CD4-positive, CD25-positive, alpha-beta regulatory T cell (primary cell): ENCODE measurements around the gene NPFFR1. TPM values are rescaled to one million over a fixed set of nuclear protein-coding genes. Genes with fewer than 3 reads are reported as not detected.

Experiments used
- ATAC-seq, 2 donors: fragments of 150-1000 bp; cut with Tn5 transposase; one replicate each; pipeline ENCODE4 v1.10.0; 2021; ENCODE audit warnings: low read depth in 2 of 2, moderate number of reproducible peaks in 2 of 2, moderate library complexity in 1 of 2
- DNase-seq, 3 donors: peaks; one replicate each; pipeline versions ENCODE4 v3.0.0 to v3.0.0-alpha.2; 2012 to 2022; ENCODE audit warnings: mixed read lengths in 1 of 3
- H3K27ac ChIP-seq: one replicate; pipeline ENCODE4 v1.7.0; 2013; ENCODE audit warnings: mild to moderate bottlenecking, low read length; ENCODE audit not compliant: insufficient read depth, poor library complexity, severe bottlenecking
- H3K27me3 ChIP-seq: one replicate; pipeline ENCODE4 v1.7.0; 2013; ENCODE audit warnings: low read length; ENCODE audit not compliant: control insufficient read depth, insufficient read depth
- H3K36me3 ChIP-seq: one replicate; pipeline ENCODE4 v1.7.0; 2013; ENCODE audit warnings: mild to moderate bottlenecking, low read length, moderate library complexity; ENCODE audit not compliant: control insufficient read depth, insufficient read depth
- H3K4me1 ChIP-seq: 2 replicates; pipeline ENCODE4 v1.7.0; 2013; ENCODE audit warnings: mild to moderate bottlenecking, low read length; ENCODE audit not compliant: insufficient read depth, control insufficient read depth, poor library complexity, severe bottlenecking
- H3K4me3 ChIP-seq: one replicate; pipeline ENCODE4 v1.7.0; 2013; ENCODE audit warnings: low read depth, mild to moderate bottlenecking, low read length, moderate library complexity
- H3K9me3 ChIP-seq, 2 experiments: 1 replicate in 1 of 2; 2 replicates in 1 of 2; pipeline ENCODE4 v1.7.0; 2013; ENCODE audit warnings: low read length in 2 of 2, mild to moderate bottlenecking in 1 of 2, moderate library complexity in 1 of 2; ENCODE audit not compliant: control insufficient read depth in 2 of 2
- H3K27ac Mint-ChIP-seq, 3 donors: one replicate each; pipeline ENCODE4 v1.8.0; 2020 to 2022; ENCODE audit warnings: mild to moderate bottlenecking in 3 of 3, mixed read lengths in 3 of 3, moderate library complexity in 2 of 3
- H3K27me3 Mint-ChIP-seq: one replicate; pipeline ENCODE4 v1.8.0; 2022; ENCODE audit warnings: mild to moderate bottlenecking, mixed read lengths
- H3K36me3 Mint-ChIP-seq: one replicate; pipeline ENCODE4 v1.8.0; 2020; ENCODE audit warnings: mixed read lengths
- H3K4me1 Mint-ChIP-seq, 4 donors: one replicate each; pipeline ENCODE4 v1.8.0; 2020 to 2022; ENCODE audit warnings: mixed read lengths in 4 of 4, mild to moderate bottlenecking in 1 of 4
- H3K4me3 Mint-ChIP-seq, 4 donors: one replicate each; pipeline ENCODE4 v1.8.0; 2020 to 2022; ENCODE audit warnings: mild to moderate bottlenecking in 4 of 4, mixed read lengths in 4 of 4, moderate library complexity in 3 of 4
- H3K9me3 Mint-ChIP-seq, 7 donors: one replicate each; pipeline ENCODE4 v1.8.0; 2020 to 2022; ENCODE audit warnings: mixed read lengths in 7 of 7, mild to moderate bottlenecking in 3 of 7, moderate library complexity in 2 of 7
- polyA plus RNA-seq, 4 donors: library from polyadenylated mRNA; unstranded; fragments of 300-500 nt; fragmentation: Illumina TruSeq; gene quantifications; one replicate each; pipeline ENCODE4 v1.2.3, GENCODE V29; 2021
- total RNA-seq: library from RNA; stranded (reverse); gene quantifications from one replicate; pipeline ENCODE4 v1.2.3, GENCODE V29; 2022

The NPFFR1 gene
- total and polyA plus RNA-seq, 5 donors from 2014 or later = not detected

- Histone ChIP-seq H3K27me3 (peaks cover 28% of the 10 kb centered on the region), H3K27ac (no peak overlapping the region), H3K4me1 (no peaks in the 10 kb centered on the region), H3K4me3 (no peak overlapping the region), H3K9me3 (peaks cover 3 to 4% of the 10 kb centered on the region in 2 experiments), H3K36me3 (no peaks in the 10 kb centered on the region)
- DNase-seq (no peak), ATAC-seq (no peak)
- peaks cover 57% of the 10 kb centered on the region for H3K27me3 Mint-ChIP-seq
- no peak overlapping the region for H3K27ac Mint-ChIP-seq
- no peaks in the 10 kb centered on the region for H3K36me3 Mint-ChIP-seq
- peaks cover 0 to 6% (median 3%) of the 10 kb centered on the region in 7 donors for H3K9me3 Mint-ChIP-seq
- H3K4me1 Mint-ChIP-seq = peaks cover 0 to 2% (median 0%) of the 10 kb centered on the region in 4 donors
- H3K4me3 Mint-ChIP-seq = no peak overlapping the region
These were observed 2.2 kb downstream of the NPFFR1 start for GRCh38 chr10:70281609-70282008.

GRCh38 chr10:70280099-70280498, 3.7 kb downstream of the NPFFR1 start:
- Mint-ChIP-seq H3K27me3 (peaks cover 45% of the 10 kb centered on the region), H3K4me3 (no peak overlapping the region), H3K27ac (no peak overlapping the region), H3K4me1 (peaks cover 0 to 2% (median 0%) of the 10 kb centered on the region in 4 donors), H3K9me3 (peaks cover 0 to 6% (median 0%) of the 10 kb centered on the region in 7 donors), H3K36me3 (no peaks in the 10 kb centered on the region)
- no peak for DNase-seq
- no peaks in the 10 kb centered on the region for H3K36me3 ChIP-seq
- H3K27me3 ChIP-seq = peaks cover 20% of the 10 kb centered on the region
- H3K4me3 ChIP-seq = no peak overlapping the region
- no peaks in the 10 kb centered on the region for H3K4me1 ChIP-seq
- no peak for ATAC-seq
- H3K27ac ChIP-seq = no peak overlapping the region
- peaks cover 3 to 4% of the 10 kb centered on the region in 2 experiments for H3K9me3 ChIP-seq

GRCh38 chr10:70277396-70278030, 6.3 kb downstream of the NPFFR1 start:
- Mint-ChIP-seq H3K27me3 (peaks cover 24% of the 10 kb centered on the region), H3K4me3 (no peak overlapping the region), H3K9me3 (peaks cover 0 to 2% (median 0%) of the 10 kb centered on the region in 7 donors), H3K27ac (no peak overlapping the region), H3K4me1 (peaks cover 0 to 7% (median 5%) of the 10 kb centered on the region in 4 donors), H3K36me3 (no peaks in the 10 kb centered on the region)
- H3K4me1 ChIP-seq = no peaks in the 10 kb centered on the region
- no peak for DNase-seq
- H3K9me3 ChIP-seq = no peaks in the 10 kb centered on the region
- no peak for ATAC-seq
- no peak overlapping the region for H3K27ac ChIP-seq
- H3K27me3 ChIP-seq = peaks cover 6% of the 10 kb centered on the region
- H3K4me3 ChIP-seq = no peak overlapping the region
- H3K36me3 ChIP-seq = no peaks in the 10 kb centered on the region

- Mint-ChIP-seq H3K27me3 (no peaks in the 10 kb centered on the region), H3K27ac (no peak overlapping the region), H3K4me1 (peaks cover 0 to 11% (median 7%) of the 10 kb centered on the region in 4 donors), H3K36me3 (no peaks in the 10 kb centered on the region), H3K9me3 (peaks cover 0 to 2% (median 0%) of the 10 kb centered on the region in 7 donors), H3K4me3 (no peak overlapping the region)
- no peaks in the 10 kb centered on the region for H3K27me3 ChIP-seq
- H3K4me3 ChIP-seq = no peak overlapping the region
- H3K4me1 ChIP-seq = no peaks in the 10 kb centered on the region
- no peaks in the 10 kb centered on the region for H3K9me3 ChIP-seq
- ATAC-seq (no peak), DNase-seq (no peak)
- no peaks in the 10 kb centered on the region for H3K36me3 ChIP-seq
- no peak overlapping the region for H3K27ac ChIP-seq
These were observed 9.2 kb downstream of the NPFFR1 start for GRCh38 chr10:70274643-70275042.

GRCh38 chr10:70272925-70273316, 10.9 kb downstream of the NPFFR1 start:
- peaks cover 0 to 11% (median 7%) of the 10 kb centered on the region in 4 donors for H3K4me1 Mint-ChIP-seq
- peak overlapping the region in 2 of 3 donors; percentile 55 to 68 for H3K27ac Mint-ChIP-seq
- Histone ChIP-seq H3K4me3 (peak overlapping the region; percentile 55), H3K27me3 (no peaks in the 10 kb centered on the region), H3K9me3 (no peaks in the 10 kb centered on the region), H3K4me1 (no peaks in the 10 kb centered on the region), H3K27ac (no peak overlapping the region), H3K36me3 (no peaks in the 10 kb centered on the region)
- H3K4me3 Mint-ChIP-seq = peak overlapping the region in 2 of 4 donors; percentile 26 to 66
- ATAC-seq (peak; percentile 71 to 75), DNase-seq (peak in 2 of 3 donors; percentile 62 to 77)
- no peaks in the 10 kb centered on the region for H3K27me3 Mint-ChIP-seq
- H3K36me3 Mint-ChIP-seq = no peaks in the 10 kb centered on the region
- peaks cover 0 to 2% (median 0%) of the 10 kb centered on the region in 7 donors for H3K9me3 Mint-ChIP-seq

- DNase-seq = no peak
- ATAC-seq = no peak
- peak overlapping the region in 2 of 3 donors; percentile 55 to 68 for H3K27ac Mint-ChIP-seq
- H3K27me3 Mint-ChIP-seq = no peaks in the 10 kb centered on the region
- peak overlapping the region in 2 of 4 donors; percentile 16 to 66 for H3K4me3 Mint-ChIP-seq
- H3K36me3 Mint-ChIP-seq = no peaks in the 10 kb centered on the region
- no peaks in the 10 kb centered on the region for H3K27me3 ChIP-seq
- H3K9me3 Mint-ChIP-seq = peaks cover 0 to 2% (median 0%) of the 10 kb centered on the region in 7 donors
- no peak overlapping the region for H3K27ac ChIP-seq
- H3K36me3 ChIP-seq = no peaks in the 10 kb centered on the region
- peaks cover 0 to 11% (median 7%) of the 10 kb centered on the region in 4 donors for H3K4me1 Mint-ChIP-seq
- no peaks in the 10 kb centered on the region for H3K4me1 ChIP-seq
- no peaks in the 10 kb centered on the region for H3K9me3 ChIP-seq
- H3K4me3 ChIP-seq = peak overlapping the region; percentile 55
These were observed 11.5 kb downstream of the NPFFR1 start for GRCh38 chr10:70271996-70272924.

- Mint-ChIP-seq H3K4me3 (no peak overlapping the region), H3K27ac (no peak overlapping the region), H3K36me3 (no peaks in the 10 kb centered on the region), H3K9me3 (peaks cover 0 to 2% (median 0%) of the 10 kb centered on the region in 7 donors), H3K27me3 (no peaks in the 10 kb centered on the region), H3K4me1 (peaks cover 0 to 11% (median 7%) of the 10 kb centered on the region in 4 donors)
- Histone ChIP-seq H3K27ac (no peak overlapping the region), H3K36me3 (no peaks in the 10 kb centered on the region), H3K4me3 (no peak overlapping the region), H3K9me3 (no peaks in the 10 kb centered on the region), H3K27me3 (no peaks in the 10 kb centered on the region), H3K4me1 (no peaks in the 10 kb centered on the region)
- no peak for DNase-seq
- no peak for ATAC-seq
These were observed 12.9 kb downstream of the NPFFR1 start for GRCh38 chr10:70270952-70271351.
